ENCODE data around the gene RASGRF1.

RASGRF1 gene

DNA sequence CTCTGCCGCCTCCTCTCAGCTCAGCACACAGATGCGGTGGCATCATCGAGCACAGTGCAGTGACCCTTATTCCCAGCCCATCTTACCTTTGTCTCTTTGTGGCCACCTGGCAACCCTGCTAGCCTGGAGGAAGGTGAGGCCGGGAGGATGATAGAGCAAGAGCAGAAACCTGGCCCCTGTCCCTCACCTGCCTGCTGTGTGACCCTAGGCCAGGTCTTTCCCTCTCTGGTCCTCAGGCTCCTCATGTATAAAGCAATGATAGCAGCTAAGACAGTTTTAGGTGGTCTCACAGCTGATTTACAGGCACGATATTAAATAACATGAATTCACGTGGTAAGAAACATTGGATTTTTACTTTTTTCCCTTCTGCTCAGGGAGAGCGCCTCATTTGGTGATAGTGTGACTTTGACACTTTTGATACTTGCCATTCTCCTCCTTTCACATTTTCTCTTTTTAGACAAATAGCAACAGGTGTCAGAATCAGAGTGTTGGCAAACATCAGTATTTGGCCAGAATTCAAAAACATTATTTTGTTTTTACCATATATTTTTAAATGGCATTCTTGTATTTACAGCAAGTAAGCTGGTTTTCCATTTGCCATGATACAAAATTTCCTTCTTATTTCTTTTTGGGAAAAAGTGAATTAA lies 116.2 kb downstream of the RASGRF1 start:
- in situ Hi-C loops (cut with HindIII; ENCODE audit: low sequenced_read_pairs): no loop called here

DNA sequence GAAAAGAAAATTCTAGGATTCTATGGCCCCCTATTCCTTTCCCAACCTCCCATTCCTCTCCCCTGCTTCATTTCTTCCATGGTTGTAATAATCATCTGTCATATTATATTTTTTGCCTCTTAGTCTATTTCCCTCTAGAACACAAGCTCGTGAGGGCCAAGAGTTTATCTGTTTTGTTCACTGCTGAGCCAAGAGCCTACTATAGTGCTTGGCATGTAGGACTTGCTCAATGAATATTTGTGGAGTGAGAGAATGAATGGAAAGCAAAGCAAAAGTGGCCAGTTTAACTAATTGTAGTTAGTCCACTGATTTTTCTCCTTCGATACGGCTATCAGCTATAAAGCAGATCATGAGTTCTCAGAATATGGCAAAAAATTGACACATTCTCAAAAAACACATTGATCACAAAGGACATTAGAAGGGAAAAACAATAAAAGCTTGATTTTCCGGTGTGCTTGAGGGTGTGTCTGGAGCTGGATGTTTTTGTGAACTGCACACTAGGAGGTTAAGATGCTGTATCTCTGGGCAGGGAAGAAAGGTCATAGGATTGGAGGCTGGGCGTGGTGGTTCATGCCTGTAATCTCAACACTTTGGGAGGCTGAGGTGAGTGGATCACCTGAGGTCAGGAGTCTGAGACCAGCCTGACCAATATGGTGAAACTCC lies 120.8 kb downstream of the RASGRF1 start:
- in situ Hi-C loops (cut with HindIII; ENCODE audit: low sequenced_read_pairs): no loop called here

DNA sequence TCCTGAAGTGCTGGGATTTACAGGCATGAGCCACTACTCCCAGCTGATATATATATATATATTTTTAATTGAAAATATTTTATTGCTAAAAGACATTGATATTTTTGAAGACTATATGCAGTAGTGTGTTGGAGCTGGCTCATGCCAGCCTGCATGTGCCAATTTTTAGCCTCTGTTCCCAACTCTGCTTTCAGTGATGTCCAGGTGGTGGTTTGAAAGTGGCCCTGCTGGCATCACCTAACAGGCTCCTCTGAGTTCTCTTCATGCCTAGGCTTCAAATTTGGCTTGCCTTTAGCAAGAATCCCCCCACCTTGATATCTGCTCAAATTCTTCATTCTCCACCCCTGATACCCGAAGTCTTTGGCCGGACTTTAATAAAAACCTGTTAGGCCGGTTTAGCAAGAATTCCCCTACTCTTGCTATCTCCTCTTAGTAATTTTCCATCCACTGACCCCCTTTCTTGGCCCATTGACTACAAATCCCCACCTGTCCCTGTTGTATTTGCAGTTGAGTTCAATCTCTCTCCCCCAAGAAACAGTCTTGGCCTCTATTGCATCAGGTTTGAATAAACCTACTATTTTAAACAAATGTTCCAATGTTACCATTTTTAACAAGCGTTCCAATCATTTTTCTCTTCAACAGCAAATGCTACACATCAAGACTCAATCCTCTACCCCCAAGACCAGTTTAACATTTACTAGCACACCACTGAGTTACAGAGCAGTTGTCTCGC lies 121.9 kb downstream of the RASGRF1 start:
- in situ Hi-C loops (cut with HindIII; ENCODE audit: low sequenced_read_pairs): no loop called here

DNA sequence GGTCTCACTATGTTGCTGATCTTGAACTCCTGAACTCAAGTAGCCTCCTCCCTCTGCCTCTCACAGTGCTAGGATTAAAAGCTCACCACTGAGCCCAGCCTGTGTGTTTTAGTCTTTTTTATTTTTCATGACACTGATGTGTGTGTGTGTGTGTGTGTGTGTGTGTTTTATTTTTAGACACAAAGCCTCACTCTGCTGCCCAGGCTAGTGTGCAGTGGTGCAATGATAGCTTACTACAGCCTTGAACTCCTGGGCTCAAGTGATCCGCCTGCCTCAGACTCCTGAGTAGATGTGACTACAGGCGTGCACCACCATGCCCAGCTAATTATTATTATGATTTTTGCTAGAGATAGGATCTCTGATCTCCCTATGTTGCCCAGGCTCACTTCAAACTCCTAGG lies 122.5 kb downstream of the RASGRF1 start:
- in situ Hi-C loops (cut with HindIII; ENCODE audit: low sequenced_read_pairs): no loop called here

DNA sequence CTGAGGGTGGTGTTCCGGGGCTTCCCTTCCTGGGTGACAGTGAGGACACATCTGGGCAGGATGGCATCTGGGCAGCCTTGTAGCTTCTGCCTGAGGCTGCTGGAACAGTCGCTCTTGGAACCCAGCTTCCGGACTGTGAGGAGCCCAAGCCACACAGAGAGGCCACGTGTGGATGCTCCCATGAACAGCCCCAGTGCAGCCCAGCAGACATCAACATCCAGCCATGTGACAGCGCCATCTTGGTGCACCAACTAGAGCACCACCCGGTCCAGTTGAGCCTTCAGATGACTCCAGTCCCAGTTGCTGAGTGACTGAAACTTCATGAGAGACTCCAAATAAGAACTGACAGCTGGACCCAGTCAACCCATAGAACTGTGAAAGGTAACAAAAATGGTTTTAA lies 130.3 kb downstream of the RASGRF1 start:
- in situ Hi-C loops (cut with HindIII; ENCODE audit: low sequenced_read_pairs): no loop called here

DNA sequence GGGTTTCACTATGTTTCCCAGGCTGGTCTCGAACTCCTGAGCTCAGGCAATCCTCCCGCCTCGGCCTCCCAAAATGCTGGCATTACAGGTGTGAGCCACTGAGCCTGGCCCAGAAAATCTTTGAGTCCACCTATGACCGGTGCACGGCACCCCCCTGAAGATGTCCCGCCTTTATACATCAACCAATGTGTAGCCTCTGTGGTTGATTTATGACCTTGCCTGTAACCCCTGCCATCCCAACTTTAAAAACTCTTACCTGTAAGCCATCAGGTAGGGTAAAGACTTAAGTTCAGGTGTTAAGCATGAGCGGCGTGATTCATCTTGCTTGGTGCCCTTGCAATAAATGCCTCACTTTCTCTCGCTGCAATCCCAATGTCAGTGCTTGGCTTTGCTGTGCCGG lies 131.2 kb downstream of the RASGRF1 start:
- in situ Hi-C loops (cut with HindIII; ENCODE audit: low sequenced_read_pairs): no loop called here

DNA sequence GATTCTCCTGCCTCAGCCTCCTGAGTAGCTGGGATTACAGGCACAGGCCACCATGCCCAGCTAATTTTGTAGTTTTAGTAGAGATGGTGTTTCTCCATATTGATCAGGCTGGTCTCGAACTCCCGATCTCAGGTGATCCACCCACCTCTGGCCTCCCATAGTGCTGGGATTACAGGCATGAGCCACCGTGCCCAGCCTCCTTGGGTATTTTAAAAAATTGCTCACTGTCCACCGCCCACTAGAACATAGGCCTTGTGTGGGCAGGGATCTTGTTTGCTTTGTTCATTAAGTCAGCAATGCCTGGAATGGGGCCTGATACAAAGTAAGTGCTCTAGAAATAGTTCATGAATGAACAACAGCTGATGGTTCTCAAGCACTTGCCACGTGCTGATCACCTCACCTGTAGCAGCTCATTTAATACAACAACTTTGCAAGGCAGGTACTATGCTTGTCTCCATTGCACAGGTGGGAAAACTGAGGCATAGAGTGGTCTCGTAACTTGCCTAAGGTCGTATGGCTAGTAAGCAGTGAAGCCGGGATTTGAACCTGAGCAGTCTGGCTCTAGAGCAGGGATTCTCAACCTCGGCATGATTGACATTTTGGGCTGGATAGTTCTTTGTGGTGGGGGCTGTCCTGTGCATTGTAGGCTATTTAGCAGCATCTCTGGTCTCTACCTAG lies 133.0 kb downstream of the RASGRF1 start:
- in situ Hi-C loops (cut with HindIII; ENCODE audit: low sequenced_read_pairs): no loop called here

DNA sequence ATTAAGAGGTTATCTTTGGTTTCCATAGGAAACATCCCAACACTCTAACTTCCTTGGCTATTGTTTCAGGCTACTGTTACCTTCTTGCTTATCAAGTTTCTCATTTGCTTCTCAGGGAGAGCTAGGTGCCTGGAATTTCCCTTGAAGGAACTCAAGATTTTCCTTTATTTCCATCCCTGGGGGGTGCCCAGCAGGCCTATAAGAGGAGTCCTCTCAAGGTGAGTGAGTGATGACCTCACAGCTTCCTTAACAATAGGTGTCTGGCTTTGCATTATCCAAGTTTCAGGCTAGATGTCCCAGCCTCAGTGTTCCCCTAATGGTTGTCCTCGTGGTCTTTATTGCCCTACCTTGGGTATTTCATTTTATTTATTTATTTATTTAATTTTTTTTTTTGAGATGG lies 133.6 kb downstream of the RASGRF1 start:
- in situ Hi-C loops (cut with HindIII; ENCODE audit: low sequenced_read_pairs): no loop called here

DNA sequence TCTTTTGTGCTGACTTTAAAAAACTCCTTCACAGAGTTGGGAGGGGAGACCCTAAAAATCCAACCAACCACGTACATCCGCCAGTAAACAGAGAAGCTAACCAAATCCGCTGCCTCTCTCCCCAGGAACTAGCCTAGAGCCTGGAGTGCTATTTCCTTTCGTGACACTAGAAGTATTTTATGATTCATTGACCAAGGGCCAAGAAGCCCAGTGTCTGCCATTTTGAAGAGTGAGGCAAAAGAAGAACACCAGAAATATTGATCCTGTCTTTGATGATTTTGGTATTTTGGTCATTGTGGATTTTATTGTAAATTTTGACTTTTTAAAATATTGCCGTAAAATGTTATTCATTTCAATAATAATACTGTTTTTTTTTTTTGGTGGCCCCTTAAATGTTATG lies 135.2 kb downstream of the RASGRF1 start:
- in situ Hi-C loops (cut with HindIII; ENCODE audit: low sequenced_read_pairs): no loop called here

DNA sequence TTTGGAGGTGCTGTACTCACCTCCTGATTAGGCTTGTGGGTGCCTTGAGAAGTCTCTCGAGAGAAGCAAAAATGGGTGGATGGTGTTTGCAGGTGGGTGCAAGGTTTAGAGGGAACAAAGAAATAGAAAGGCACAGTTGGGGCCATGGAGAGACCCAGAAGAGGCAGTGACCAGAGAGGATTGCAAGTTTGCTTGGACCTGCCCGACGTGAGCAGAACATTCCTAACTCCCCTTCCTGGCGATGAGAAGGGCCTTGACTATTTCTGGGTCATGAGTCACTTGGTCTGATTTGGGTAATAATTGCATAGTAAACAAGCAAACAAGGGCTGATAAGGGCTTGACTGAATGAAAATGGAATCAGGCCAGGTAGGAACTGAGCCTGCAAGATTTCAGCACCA lies 138.7 kb downstream of the RASGRF1 start:
- in situ Hi-C loops (cut with HindIII; ENCODE audit: low sequenced_read_pairs): no loop called here

DNA sequence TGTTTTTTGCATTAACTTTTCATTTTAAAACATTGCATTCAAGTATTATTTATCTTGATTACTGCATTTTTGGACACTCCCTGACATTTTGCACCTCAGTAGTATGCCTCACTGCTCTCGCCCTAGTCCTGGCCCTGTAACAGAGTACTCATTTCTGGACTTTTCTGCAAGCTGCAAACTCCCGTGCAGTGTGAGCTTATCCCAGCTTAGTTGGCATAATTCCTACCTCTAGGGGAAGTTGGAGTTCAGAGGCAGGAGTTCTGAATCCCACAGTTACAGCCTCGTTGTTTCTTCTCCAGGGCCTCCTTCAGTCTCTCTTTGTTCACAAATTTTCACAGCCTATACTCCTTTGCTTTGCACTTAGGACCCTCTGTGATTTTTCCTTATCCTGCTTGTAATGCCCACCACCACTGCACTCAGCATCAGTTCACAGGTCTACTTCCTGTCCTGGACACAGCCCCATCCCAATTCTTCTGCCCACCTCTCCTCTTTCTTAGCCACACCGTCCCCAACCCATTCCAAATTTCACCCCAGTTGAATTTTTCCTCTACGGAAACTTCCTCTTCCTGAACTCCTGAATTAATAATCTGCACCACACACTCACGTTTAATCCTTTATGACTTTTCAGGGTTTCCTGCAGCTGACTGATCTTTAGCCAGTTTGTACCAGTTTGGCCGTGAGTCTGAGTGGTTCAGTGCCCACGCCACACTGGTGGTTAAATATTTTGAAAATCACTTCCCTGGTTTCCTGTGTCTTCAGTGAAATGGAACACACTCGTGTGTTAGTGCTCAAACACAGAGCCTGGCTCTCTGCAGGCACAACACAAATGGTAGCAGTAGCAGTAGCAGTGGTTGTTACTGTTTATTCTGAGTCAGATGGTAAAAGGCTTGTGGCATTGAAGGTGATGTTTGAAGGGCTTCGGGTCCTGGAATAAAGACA lies 139.4 kb downstream of the RASGRF1 start:
- in situ Hi-C loops (cut with HindIII; ENCODE audit: low sequenced_read_pairs): no loop called here

DNA sequence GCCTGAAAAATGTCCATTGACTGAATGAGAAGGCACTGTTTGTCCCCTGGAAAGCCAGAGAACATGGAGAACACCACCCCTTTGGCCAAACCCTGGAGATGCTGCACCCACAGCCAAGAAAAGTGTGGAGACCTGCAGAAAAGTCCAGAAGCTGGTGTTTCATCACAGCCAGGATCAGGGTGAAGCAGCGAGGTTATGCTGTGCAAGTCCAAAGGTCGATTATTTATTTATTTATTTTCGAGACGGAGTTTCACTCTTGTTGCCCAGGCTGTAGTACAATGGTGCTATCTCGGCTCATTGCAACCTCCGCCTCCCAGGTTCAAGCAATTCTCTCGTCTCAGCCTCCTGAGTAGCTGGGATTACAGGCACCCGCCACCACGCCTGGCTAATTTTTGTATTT lies 140.2 kb downstream of the RASGRF1 start:
- in situ Hi-C loops (cut with HindIII; ENCODE audit: low sequenced_read_pairs): no loop called here

DNA sequence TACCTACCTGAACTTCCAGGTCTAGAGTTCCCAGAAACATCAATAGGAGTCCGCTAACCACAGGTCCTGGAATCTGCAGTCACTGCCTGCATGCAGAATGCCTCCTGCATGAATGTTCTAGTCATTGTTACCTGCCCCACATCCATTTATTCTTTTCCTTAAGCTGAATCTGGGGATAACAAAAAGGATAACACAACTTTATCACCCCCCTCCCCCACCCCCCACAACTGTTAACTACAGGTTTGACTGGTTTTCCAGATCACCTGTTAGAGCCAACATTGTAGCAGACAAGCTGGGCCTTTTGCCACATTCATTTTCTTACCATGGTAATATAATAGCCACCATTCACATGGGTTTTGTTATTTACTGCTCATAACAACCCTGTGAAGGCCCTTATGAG lies 141.1 kb downstream of the RASGRF1 start:
- in situ Hi-C loops (cut with HindIII; ENCODE audit: low sequenced_read_pairs): no loop called here

DNA sequence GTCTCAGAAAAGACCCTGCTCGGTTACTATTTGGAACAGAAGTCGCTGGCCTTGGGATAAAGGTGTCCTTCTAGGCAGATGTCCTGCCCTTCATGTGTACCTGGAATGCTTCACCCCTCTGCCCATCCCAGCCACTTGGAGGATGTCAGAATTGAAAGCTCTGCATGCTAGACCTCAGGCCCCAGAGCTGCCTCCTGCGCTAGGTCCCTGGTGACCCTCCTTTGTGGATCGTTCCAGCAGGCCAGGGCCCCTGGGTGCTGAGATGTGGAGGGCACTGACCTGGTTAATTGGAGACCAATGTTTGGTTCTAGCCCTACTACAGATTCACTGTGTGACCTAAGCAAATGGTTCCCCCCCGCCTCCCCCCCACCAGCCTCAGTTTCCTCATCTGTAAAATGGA lies 143.1 kb downstream of the RASGRF1 start:
- in situ Hi-C loops (cut with HindIII; ENCODE audit: low sequenced_read_pairs): no loop called here

DNA sequence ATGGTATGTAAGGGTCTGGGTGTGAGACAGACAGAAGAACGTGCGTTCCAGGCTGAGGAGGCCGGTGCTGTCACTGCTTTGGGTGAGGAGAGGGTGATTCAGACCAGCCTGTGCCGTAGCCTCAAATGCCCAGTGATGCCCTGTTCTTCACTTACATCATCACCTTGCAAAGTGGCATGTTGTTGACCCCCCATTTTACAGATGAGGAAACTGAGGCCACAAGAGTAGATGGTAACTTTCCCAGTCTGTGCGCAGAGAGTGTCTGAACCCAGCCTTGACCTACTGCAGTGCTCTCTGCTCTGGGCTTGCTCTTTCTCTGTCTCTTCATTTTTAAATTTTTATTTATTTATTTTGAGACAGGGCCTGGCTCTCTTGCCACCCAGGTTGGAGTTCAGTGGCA lies 144.1 kb downstream of the RASGRF1 start:
- in situ Hi-C loops (cut with HindIII; ENCODE audit: low sequenced_read_pairs): no loop called here

DNA sequence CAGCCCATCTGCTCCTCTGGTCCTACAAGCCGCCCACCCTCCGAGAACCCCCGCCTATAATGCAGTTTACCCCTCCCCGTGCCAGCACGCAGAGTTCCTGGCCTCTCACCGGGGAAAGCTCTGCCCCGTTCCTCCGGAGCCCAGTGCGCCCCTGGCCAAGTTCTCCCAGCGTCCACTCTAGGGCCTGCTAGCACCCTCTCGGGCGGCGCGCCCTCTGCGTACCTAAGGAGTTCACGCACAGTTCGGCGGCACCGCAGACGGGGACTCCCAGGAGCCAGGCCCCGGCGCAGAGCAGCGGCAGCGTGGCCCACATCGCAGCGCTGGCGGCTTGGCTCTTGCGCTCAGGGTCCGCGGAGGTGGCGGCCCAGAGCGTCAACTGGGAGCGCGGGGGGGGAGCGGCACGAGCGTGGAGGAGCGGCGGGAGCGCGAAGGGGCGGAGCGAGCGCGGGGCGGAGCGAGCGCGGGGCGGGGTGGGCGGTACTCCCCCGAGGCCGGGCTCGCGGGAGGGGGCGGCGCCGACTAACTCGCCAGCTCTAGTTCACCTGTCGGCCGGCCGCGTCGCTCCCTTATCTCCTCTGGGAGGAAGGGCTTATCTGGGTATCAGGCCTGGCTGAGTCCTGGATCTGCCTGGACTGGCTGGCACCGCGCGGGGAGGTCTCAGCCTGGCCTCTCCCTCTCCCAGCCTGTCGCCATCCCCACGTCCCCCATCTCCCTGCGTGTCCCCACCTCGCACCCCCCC lies 145.7 kb downstream of the RASGRF1 start, which contains the start of gene CTSH:
Gene CTSH, minus strand, starts transcription at position 378 of the 739 bp plus-strand sequence. Its CDS starts 65 bp downstream, at position 313.
- in situ Hi-C loops (cut with HindIII; ENCODE audit: low sequenced_read_pairs): no loop called here

DNA sequence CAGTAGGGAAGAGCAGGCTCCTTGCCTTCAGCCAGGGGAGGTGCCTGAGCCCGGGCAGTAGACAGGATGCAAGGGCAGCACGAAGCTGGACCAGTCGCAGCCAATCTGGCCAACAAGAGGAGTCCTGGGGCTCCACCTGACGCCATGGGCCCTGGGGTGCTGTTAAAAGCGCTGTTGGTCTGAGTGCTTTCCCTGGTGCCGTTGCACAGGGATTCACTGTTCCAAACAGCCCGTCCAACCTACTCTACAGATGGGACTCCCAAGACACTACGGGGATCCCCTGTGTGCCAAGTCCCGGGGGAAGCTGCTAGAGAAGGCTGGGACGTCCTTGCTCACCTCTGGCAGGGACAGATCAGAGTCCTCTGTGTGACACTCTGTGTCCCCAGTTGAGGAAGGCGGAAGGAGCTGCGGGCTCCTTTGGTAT lies 146.4 kb downstream of the RASGRF1 start:
- in situ Hi-C loops (cut with HindIII; ENCODE audit: low sequenced_read_pairs): no loop called here

DNA sequence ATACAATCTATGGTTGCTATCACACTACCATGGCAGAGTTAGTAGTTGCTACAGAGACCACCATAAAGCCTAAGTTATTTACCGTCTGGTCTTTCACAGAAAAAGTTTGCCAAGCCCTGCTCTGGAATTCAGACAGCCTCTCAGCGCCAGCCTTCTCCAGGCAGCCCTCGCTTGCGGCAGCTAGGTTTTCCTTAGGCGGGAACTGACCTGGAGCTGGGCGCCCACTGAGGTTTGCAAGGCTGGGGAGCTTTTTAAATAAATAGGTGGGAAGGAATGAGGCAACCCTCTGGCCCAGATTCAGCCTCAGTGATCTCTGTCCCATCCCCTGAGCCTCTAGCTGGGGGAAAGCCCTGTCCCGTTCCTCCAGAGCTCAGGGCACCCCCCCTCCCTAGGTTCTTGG lies 146.9 kb downstream of the RASGRF1 start:
- in situ Hi-C loops (cut with HindIII; ENCODE audit: low sequenced_read_pairs): no loop called here

DNA sequence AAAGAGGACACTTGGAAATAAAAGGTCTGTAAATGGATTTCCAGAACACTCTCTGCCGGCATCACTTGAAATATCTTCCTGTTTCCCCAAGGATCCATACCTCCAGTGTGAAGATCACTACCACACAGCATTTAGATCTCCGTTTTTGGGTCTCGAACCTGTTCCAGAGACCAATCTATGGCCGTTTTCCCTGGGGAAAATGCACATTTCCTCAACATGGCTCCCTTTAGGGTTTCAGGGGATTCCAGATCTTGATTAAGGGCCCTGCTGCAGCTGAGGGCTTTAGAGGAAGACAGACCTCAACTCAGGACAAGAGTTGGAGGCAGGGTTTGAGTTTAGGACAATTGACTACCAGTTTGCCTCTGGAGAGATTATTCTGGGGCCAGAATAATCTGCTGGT lies 147.8 kb downstream of the RASGRF1 start:
- in situ Hi-C loops (cut with HindIII; ENCODE audit: low sequenced_read_pairs): no loop called here

Measured in DLD1 (cell line).